GM20431 (cell line): Measurements from ENCODE around the gene COL3A1.

Experiments
- in situ Hi-C: fragments of 300-500 bp; cut with MseI, MboI; formaldehyde crosslinking; loops from one replicate; pipeline ENCODE4 v1.15.0; 2020; ENCODE audit warnings: low sequenced_read_pairs; ENCODE audit not compliant: unreplicated experiment

COL3A1 gene

DNA sequence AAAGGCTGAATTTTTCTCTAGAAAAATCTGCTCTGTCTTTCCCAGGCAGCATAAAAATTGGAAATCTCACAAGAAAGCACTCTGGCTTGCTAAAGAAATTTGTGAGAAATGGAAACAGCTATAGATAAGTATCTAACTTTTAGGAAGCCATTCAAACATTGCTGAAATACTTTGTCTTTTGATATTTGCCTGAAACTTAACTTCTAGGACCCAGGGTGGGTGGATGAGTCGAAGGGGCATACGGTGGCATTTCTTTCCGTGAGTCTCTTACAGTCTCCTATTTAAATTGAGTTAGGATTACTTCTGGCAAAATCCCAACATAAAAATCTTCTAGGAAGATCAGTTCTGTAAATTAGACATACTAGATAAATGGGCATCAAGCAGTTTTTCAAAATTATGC, 532 bp upstream of the COL3A1 start:
- in situ Hi-C loops: no loop called here

DNA sequence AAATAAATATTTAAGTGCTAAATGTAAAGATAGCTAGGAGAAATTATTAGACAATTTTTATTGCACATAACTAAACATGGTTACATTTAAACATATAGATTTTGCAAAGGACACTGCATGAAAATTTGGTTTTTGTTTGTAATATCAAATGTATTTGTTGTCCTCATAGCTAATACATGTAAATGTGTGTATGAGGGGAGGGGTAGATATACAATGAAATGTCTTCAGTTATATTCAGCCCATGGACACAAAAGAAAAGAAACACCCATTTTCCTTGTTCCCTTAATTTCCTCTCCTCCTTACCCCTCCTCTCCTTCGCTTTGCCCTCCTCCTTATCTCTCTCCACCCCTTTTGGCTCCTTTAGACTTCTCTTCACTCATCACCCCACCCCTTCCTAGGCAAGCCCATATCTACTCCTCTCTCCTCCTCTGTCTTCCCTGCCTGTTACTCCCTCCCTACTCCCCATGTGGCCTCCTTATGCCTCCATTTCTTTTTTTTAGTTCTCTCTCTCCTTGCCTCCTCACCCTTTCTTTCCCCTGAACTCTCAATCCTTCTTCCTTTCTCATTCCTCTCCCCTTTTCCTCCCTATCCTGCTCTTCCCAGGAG, 1.4 kb downstream of the COL3A1 start:
- in situ Hi-C loops: no loop called here

DNA sequence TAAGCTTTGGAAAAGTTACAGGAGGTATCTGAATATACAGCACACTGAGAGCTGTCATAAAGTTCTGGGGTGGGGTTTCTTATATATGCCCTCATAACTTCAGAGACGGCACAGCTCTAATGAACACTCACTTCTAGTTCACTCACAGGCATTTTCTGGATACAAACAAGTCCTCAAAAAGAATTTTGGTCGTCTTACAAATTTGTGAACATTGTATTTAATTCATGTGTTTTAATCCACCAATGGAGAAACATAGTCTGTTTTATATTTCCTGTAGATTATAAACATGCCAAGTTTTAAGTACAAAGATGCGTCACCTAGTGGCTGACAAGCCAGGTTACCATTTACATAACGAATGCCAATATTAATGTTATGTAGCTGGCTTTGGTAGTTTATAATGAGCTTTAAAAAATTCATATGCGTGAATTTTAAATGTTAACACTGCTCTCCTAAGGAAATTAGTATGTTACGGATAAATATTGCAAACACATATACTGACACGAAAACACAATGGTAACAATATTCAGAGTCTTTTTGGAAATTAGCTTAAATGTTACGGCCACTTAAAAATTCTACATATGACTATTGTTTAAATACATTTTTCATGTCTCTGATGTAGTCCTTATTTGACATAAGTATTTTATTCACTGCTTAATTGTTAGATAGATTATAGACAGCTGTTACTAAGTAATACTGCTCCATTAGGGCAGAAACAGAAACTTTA, 2.5 kb downstream of the COL3A1 start:
- in situ Hi-C loops: no loop called here

DNA sequence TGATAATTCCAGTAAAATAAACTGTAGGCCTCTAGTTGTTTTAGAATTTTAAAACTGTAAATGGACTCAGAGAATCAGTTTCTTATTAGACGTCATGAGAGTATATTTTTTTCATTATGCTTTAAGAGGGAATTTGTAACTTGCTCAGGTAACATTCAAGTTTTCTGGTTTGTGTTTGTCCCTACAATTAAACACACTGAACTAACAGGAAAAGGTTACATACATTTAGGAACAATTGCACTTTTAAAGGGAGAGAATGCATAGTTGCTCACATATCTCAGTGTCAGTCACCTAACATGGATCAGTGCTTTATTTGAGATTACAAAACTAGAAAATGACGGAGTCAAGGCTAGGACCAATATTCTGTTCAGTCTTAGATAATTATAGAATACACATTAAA, 3.1 kb downstream of the COL3A1 start:
- in situ Hi-C loops: no loop called here

DNA sequence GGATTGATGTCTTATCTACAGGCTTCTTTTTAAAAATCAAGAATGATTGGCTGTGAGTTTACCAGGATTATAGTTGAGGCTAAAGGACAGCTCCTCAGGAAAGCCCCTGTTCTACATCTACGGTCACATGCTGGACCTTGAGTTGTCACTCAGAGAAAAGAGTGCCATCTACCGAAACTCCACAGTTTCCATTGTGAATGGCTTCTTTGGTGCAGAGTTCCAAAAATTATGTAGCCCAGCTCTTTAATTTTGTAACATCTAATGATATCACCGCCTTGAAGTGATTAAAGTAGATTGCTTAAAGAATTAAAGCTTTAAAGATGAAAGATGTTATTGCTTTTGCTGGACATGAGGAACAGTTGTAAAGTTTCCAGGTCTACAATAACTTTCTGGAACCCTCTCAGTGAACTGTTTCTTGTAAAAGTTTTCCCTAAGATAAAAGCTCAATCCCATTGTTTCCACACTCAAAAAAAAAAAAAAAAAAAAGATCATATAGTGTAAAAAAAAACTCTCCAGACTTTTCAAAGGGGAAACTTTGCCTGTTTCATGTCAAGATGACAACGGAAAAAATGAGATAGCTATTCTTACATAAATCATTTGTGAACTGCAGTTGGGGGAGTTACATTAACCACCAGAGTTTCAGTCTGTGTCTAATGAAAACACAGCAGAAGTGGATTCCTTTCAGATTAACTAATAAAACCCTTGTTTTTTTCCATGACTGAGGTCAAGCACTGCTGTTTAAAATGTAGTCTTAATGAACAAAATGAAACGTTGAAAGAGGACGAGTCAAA, 4.3 kb downstream of the COL3A1 start:
- in situ Hi-C loops: no loop called here

DNA sequence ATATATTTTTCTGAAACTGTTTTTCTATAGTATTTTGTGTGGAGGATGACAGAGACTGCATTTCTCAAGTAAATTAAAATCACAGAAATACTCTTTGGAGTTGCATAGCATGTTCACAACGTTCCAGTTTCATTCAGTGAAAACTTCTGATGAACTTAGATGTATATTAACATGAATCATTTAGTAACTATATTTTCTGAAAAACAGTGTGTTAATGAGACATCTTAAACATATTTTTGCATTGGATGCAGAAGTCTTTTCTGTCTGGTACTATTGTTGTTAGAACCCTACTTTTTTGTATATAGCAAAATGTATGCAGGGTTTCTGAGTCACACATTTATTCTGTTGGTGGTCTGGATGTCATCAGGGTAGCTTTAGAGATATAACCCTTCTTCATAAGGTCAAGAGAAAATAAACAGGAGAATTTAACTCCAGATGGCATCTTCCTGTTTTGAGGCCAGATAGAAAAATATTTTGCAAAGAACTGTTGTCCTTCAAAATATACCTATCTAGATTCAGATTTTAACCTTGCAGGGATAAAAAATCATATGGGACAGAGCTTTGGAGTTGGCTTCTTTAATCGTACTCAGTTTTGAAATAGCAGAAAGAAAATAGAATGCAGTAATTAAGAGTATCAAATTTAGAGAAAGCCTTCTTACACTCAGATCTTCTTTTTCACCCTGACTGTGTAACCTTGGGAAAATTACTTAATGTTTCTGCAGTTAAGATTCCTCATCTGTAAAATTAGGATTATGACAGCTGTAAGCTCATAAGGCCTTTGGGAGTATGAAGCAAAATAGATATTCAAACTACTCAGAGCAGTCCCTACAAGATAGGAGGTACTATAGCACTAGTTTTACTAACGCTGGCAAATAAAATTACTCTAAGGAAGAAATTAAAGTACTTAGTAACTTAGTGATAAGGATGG, 5.3 kb downstream of the COL3A1 start:
- in situ Hi-C loops: no loop called here

DNA sequence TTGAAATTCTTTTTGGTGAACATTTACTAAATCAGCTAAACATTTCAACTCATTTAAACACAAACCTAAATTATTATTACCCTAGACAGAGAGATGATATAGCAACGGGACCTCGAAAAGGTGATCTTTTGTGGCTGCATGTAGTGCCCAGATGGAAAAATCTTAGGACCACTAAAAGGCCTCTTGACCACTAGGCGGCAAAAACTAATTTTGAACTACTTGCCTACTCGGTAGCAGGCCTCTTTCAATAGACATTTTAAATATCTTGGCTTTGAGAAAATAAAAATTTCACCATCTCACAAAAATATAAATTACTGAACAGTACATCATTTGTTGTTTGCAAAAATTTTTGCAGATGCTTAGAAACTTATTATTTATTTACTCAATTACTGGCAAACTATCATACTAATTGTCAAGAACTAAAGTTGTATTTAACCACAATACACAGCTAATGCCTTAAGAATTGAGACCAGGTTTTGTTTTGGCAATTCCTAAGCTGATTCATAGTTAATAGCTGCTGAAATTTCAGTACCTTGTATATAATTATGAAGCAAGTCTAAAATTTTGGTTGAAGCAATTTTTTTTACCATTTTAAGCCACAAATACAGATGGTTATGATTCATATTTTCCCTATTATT, 9.4 kb downstream of the COL3A1 start:
- in situ Hi-C loops: no loop called here

DNA sequence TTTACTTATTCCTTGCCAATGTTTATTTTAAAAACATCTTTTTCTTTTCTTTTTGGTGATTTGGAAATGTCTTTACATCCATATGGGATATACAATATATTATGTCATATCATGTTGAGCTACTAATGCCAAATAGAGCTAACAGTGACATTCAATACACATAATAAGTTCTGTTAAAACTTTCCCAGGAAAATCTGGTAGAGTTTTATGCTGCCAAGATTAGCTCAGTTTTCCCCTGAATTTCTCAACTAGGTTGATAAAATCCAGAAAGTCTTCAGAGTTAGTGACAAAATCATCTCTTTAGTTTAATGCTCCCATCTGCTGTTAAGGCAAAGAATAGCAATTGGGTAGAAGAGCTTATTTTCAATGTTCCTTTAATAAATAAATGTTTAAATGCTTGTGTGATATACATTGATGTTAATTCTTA, 9.9 kb downstream of the COL3A1 start:
- in situ Hi-C loops: no loop called here

DNA sequence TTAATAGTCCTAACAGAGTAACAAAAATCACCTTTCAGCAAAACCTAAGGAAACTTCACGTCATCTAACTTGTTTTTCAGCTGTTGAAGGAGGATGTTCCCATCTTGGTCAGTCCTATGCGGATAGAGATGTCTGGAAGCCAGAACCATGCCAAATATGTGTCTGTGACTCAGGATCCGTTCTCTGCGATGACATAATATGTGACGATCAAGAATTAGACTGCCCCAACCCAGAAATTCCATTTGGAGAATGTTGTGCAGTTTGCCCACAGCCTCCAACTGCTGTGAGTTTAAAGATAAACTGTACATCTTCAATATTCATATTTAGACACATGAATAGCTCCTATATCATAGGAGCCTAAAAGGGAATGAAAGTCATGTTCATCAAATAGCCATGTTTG, 10.5 kb downstream of the COL3A1 start:
- in situ Hi-C loops: no loop called here

DNA sequence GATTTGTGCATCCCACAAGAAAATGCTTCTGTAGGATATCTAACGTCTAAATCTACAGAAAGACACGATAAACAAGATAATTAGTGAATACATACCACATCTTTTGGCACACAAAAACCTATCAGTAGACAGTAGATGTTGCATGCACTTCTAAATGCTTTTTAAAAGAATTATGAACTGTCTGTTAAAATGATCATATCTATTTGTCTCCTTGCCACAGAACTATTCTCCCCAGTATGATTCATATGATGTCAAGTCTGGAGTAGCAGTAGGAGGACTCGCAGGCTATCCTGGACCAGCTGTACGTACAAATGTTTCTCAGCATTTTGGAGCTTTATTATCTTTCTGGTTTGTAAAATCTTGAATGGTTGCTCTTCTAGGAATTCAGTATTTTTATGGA, 12.7 kb downstream of the COL3A1 start:
- in situ Hi-C loops: no loop called here

DNA sequence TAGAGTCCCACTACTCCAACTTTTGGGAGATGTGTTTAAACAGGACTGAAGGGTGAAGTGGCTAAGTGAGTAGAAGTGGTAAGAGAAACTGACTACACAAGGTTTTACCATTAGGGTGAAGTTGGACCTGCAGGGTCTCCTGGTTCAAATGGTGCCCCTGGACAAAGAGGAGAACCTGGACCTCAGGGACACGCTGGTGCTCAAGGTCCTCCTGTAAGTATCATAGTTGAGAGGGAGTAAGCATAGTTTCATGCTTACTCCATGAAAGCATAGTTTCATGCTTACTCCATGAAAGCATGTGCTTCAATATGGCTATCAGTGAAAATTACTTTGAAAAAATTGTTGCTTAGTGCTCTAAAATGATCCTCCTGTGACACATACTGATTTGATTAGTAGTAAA, 19.1 kb downstream of the COL3A1 start:
- in situ Hi-C loops: no loop called here

DNA sequence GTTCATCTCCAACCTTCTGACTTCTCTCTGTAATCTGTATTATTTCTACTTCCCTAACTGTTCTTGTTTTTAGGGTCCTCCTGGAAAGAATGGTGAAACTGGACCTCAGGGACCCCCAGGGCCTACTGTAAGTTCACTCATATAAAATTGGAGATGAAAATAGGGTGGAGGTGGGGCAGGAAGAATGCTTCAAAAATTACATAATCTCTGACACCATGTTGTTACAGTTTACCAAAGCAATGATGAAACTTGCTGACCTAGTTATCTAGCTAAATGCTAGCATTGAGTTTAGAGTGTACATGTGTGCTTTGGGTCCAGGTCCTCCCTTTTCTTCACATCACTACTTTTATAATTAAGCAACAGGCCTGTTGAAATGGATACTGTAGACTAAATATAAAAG, 23.1 kb downstream of the COL3A1 start:
- in situ Hi-C loops: no loop called here

DNA sequence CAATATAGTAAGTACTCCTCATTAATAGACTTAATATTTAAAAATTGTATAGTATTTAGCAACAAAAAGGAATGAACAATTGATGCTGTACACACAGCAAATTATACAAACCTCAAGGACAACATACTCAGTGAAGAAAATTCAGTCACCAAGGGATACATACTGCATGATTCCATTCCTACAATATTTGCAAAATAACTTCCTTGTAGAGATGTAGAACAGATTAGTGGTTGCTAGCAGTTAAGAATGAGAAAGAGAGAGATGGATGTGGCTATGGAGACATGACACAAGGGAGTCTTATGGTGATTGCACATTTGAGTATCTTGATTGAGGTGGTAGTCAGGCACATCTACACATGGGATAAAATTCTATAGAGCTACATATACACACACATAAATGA, 26.0 kb downstream of the COL3A1 start:
- in situ Hi-C loops: no loop called here

DNA sequence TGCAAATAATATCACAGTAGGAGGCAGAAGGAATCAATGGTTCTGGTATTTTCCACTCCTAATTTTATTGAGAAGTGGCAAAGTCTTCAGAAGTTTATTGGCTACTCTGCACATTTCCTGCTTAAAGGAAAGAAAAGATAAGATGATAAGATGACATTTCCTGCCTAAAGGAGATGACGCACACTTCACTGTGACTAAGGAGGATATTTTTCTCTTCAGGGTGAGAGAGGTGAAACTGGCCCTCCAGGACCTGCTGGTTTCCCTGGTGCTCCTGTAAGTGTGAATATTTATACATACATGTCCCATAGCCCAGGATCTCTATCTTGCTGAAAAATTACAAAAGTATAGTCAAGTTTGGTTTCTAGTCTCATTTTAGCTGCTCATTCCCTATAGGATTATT, 27.9 kb downstream of the COL3A1 start:
- in situ Hi-C loops: no loop called here

DNA sequence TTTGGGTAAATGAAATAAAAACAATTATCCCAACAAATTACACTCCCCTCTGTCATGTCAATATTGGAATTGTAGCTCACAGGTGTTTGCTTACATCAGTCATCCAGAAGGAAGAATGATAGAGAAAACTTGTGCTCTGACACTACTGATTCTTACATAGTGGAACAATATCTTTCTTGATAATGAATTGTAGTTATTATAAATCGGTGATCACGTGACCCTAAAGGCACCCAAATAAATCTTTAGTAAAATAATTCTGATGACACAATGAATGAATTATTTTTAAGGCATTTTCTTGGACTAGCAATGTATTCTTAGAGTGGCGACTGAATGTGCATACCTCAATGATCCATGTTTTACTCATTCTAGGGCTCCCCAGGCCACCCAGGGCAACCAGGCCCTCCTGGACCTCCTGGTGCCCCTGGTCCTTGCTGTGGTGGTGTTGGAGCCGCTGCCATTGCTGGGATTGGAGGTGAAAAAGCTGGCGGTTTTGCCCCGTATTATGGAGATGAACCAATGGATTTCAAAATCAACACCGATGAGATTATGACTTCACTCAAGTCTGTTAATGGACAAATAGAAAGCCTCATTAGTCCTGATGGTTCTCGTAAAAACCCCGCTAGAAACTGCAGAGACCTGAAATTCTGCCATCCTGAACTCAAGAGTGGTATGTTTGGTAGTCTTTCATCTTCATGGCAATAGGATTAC, 34.5 kb downstream of the COL3A1 start:
- in situ Hi-C loops: no loop called here

DNA sequence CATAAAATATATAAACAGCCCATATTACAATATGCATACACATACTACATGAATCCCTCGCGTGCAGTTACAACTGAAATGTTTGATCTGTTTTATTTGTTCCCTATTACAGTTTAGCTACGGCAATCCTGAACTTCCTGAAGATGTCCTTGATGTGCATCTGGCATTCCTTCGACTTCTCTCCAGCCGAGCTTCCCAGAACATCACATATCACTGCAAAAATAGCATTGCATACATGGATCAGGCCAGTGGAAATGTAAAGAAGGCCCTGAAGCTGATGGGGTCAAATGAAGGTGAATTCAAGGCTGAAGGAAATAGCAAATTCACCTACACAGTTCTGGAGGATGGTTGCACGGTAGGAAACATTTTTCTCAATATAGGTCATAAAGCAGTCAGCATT, 36.4 kb downstream of the COL3A1 start:
- in situ Hi-C loops: no loop called here

DNA sequence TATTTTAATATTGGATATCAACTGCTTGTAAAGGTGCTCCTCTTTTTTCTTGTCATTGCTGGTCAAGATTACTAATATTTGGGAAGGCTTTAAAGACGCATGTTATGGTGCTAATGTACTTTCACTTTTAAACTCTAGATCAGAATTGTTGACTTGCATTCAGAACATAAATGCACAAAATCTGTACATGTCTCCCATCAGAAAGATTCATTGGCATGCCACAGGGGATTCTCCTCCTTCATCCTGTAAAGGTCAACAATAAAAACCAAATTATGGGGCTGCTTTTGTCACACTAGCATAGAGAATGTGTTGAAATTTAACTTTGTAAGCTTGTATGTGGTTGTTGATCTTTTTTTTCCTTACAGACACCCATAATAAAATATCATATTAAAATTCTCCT, 38.2 kb downstream of the COL3A1 start:
- in situ Hi-C loops: no loop called here

DNA sequence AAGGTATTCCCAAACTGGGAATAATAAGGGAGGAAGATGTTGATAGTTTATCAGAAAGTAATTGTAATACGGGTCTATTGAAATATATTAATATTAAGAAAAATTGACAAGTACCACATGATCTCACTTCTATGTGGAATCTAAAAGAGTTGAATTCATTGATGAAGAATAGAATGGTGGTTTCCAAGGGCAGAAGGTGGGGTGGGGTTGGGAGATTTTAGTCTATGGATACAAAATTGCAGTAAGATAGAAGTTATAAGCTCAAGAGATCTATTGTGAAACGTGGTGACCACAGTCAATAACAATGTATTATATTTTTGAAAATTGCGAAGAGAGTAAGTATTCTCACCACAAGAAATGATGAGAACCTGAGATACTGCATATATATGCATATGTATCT, 38.9 kb downstream of the COL3A1 start:
- in situ Hi-C loops: no loop called here
